NCI-H2107 treated with DMSO at 0.1 percent for 48 hours (cell line): Measurements from ENCODE around the gene SLIT3.

Experiments used
- DNase-seq: peaks from one replicate; lab custom pipeline; 2025; ENCODE audit not compliant: unreplicated experiment; lab: John Stamatoyannopoulos, UW

The SLIT3 gene

GRCh38 chr5:168816661-168817060, 484.3 kb downstream of the SLIT3 start:
- no peak for DNase-seq

GRCh38 chr5:168813184-168813968, 487.6 kb downstream of the SLIT3 start:
- no peak for DNase-seq

DNA sequence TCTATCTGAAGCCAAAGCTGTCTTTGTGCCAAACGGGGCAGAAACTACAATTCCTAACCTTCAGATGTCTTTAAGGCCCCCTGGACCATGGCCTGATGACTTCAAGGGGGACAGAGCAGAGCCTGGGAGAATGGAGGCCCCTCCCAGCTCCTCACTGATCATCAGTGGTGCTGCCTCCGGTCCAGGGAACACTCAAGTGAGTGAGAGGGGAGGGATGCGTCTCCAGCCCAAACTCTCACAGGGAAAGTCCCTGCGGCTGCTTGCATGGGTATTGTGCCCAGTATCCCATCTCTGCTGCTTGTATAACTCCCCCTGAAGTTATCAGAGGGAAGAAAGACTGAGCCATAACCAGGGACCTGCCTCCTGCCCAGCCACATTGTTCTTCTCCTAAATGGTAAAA, 490.3 kb downstream of the SLIT3 start:
- no peak for DNase-seq

DNA sequence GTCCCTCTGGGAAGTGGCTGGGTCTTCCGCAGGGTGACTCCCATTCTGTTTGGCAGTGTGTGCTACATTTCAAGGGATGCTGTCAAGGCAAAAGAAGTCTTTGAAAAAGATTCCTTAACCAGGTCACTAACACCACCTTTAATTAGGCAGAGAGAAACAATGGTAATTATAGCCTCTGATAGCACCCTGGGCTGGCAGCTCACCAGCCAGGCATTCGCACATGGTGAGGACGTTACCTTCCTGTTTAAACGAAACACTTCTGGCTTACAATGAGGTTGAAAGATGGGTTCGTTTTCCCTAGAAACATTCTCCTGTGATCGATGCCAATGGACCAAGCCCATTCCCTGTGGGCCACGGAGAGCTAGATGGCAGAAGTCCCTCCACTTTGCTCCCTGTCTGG, 491.7 kb downstream of the SLIT3 start:
- no peak for DNase-seq

GRCh38 chr5:168808051-168808616, 492.8 kb downstream of the SLIT3 start:
- DNase-seq: no peak

- DNase-seq: no peak
Measured at GRCh38 chr5:168807287-168807686, 493.7 kb downstream of the SLIT3 start.

GRCh38 chr5:168803541-168803940, 497.4 kb downstream of the SLIT3 start:
- DNase-seq: no peak

DNA sequence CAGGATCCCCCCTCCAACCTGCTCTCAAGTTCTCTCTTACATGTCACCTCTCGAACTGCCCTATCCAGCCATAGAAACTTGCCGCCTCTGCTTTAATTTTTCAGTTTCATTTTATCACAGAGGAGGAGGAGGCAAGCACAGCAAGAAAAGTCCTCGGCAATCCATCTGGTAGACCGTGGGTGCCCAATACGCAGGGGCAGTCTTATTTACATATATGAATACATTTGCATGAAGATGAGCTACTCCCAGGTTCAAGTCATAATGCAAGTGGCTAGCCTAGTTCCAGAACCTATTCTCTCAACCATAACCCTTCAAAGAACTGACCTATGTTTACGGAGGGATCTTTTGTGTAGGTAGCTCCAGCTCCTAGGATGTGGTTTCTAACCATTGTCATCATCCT, 498.6 kb downstream of the SLIT3 start:
- DNase-seq: no peak

GRCh38 chr5:168801567-168801966, 499.4 kb downstream of the SLIT3 start:
- DNase-seq: no peak

DNA sequence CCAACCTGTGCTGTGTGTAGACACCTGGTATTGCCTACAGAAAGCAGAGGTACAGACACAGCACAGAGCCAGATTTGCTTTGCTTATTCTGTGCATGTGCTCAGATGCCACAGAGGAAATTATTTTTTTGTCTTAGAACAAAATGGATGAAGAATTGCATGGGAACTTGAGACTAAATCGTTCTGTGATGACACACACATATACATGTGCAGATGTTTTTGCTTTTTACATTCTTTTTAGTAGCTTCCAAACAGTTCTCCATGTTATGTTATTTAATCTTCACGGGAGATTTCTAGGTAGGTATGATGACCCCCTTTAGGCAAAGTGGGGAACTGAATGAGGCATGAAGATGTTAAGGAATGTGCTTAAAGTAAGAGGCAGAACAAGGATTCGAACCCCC, 500.2 kb downstream of the SLIT3 start:
- no peak for DNase-seq

GRCh38 chr5:168798065-168799023, 502.6 kb downstream of the SLIT3 start:
- DNase-seq: no peak

GRCh38 chr5:168796593-168797580, 504.1 kb downstream of the SLIT3 start:
- no peak for DNase-seq

- DNase-seq: no peak
Measured at GRCh38 chr5:168796000-168796399, 504.9 kb downstream of the SLIT3 start.

GRCh38 chr5:168793841-168794837, 506.8 kb downstream of the SLIT3 start:
- no peak for DNase-seq

- no peak for DNase-seq
Measured at GRCh38 chr5:168792678-168793077, 508.3 kb downstream of the SLIT3 start.

DNA sequence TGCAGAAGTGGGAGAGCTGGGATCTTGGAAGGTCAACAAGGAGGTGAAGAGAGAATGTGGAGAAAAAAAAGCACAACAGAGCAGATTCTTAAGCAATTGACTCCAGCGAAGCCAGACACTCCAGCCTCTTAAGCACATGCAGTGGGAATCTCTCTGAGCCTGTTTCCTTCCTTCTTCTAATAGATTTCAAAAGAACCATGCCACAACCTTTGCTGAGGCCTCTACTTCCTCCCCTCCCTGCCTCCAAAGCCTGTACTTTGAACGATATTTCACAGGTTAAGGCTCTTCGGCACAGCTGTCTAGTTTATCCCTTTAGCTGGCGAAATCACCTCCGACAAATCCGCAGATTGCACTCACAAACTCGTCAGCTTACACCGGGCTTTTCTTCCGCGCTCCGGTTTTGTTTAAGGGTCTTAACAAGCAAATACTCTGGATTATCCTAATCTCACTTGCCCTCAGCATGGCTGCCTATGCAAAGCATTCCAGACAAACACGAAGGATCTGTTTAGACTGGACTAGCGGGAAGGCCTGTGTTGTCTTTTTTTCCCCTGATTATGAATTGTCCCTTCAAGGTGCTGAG, 510.2 kb downstream of the SLIT3 start:
- no peak for DNase-seq

DNA sequence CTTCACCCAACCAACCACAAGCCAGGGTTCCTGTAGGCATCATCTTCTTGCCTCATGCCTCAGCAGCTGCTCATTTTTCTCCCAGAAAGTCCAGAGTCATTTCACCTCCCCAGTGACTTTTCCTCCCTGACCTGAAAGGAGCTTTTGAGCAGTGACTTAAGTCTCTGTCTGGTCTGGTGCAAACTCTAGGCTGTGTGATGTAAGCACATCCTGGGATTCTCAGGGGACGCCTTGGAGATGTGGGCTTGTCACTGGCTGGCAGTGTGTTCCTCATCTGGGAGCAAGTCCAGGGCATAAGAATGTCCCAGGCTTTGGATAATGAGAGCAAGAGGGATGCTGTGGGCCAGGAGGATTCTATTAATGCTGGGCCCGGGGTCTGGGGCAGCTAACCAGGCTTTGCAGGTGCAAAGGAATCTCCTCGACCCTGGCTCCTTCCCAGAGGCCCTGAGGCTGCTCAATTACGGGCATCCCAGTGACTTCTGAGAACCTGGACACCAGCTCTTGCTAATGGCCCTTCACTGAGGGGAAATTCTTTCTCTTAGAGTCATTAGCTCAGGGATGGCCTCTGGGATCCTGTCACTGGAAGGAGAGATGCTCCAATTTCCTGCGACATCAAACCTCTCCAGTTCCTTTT, 510.8 kb downstream of the SLIT3 start:
- DNase-seq: no peak

DNA sequence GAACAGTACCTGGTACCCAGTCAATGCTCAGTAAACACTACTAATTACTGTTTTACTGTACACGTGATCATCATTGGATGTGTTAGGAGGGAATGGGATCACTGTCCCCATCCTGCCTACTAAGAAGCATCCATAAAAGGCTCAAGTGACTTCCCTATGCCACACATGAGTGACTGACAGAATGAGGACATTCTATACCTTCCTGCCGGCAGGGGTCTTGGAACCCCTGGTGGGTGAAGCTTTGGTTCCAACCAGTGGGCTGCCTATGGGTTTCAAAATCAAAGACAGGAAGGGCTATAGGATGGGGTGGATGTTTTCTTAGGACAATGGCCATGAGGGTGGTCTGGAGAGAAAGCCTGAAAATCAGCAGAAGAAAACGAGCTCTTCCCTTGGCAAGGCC, 512.2 kb downstream of the SLIT3 start:
- DNase-seq: no peak
